T-helper 1 cell (primary cell): ENCODE measurements around the gene CAP2.

Experiments
- DNase-seq, 5 donors: peaks; one replicate each; pipeline ENCODE4 v3.0.0-alpha.2; 2012 to 2020

CAP2 gene

GRCh38 chr6:17442196-17442595 lies 48.8 kb downstream of the CAP2 start:
- DNase-seq, result no peak

- DNase-seq, result no peak
Measured at GRCh38 chr6:17446713-17447112, 53.3 kb downstream of the CAP2 start.

- DNase-seq, result no peak
Measured at GRCh38 chr6:17448165-17448564, 54.8 kb downstream of the CAP2 start.

- no peak for DNase-seq
Measured at GRCh38 chr6:17450397-17450796, 57.0 kb downstream of the CAP2 start.

GRCh38 chr6:17450832-17451231 lies 57.4 kb downstream of the CAP2 start:
- no peak for DNase-seq

- no peak for DNase-seq
Measured at GRCh38 chr6:17452096-17452495, 58.7 kb downstream of the CAP2 start.

- DNase-seq, result no peak
Measured at GRCh38 chr6:17454316-17455005, 61.1 kb downstream of the CAP2 start.

- no peak for DNase-seq
Measured at GRCh38 chr6:17455919-17456318, 62.5 kb downstream of the CAP2 start.

GRCh38 chr6:17456711-17457110 lies 63.3 kb downstream of the CAP2 start:
- no peak for DNase-seq

- no peak for DNase-seq
Measured at GRCh38 chr6:17457405-17457804, 64.0 kb downstream of the CAP2 start.

- DNase-seq, result no peak
Measured at GRCh38 chr6:17457956-17458355, 64.6 kb downstream of the CAP2 start.

- DNase-seq, result no peak
Measured at GRCh38 chr6:17458966-17459365, 65.6 kb downstream of the CAP2 start.

GRCh38 chr6:17460862-17461261 lies 67.5 kb downstream of the CAP2 start:
- no peak for DNase-seq

- no peak for DNase-seq
Measured at GRCh38 chr6:17466147-17466546, 72.8 kb downstream of the CAP2 start.

- DNase-seq, result no peak
Measured at GRCh38 chr6:17466707-17467106, 73.3 kb downstream of the CAP2 start.

- no peak for DNase-seq
Measured at GRCh38 chr6:17469006-17469832, 75.8 kb downstream of the CAP2 start.

- no peak for DNase-seq
Measured at GRCh38 chr6:17470202-17470937, 77.0 kb downstream of the CAP2 start.

GRCh38 chr6:17470938-17471327 lies 77.5 kb downstream of the CAP2 start:
- no peak for DNase-seq

GRCh38 chr6:17472653-17473183 lies 79.3 kb downstream of the CAP2 start:
- no peak for DNase-seq

- DNase-seq, result no peak
Measured at GRCh38 chr6:17473554-17473953, 80.2 kb downstream of the CAP2 start.

GRCh38 chr6:17474289-17474688 lies 80.9 kb downstream of the CAP2 start:
- DNase-seq, result no peak

- DNase-seq, result no peak
Measured at GRCh38 chr6:17475606-17476244, 82.3 kb downstream of the CAP2 start.

- DNase-seq, result no peak
Measured at GRCh38 chr6:17476511-17476910, 83.1 kb downstream of the CAP2 start.
